ENCODE results near the gene FSD1.

FSD1 gene

GRCh38 chr19:4343370-4344307 lies 39.2 kb downstream of the FSD1 start, which contains the start of gene MPND:
MPND (plus strand) TSS chr19:4343562; CDS start chr19:4343594, 32 bp downstream.
- DNase-seq (ENCODE audit: low read depth in 1 of 2, low spot score in 1 of 2): peak; percentile 61 to 76
- Histone ChIP-seq H3K27me3 (ENCODE audit: insufficient read depth, poor library complexity, severe bottlenecking) (peaks cover 5% of the 10 kb centered on the region), H3K4me3 (replicated peaks; ENCODE audit: insufficient read depth, low read length) (peak within 1 kb of the TSS; percentile 49), H3K27ac (replicated peaks) (peak within 1 kb of the TSS; percentile 27; the same call in 1 of the 2 replicates)
- TF ChIP-seq POLR2AphosphoS5 (IDR thresholded peaks at IDR 0.05; ENCODE audit: low read depth): no peak
- peak; percentile 45 for TF ChIP-seq REST (IDR thresholded peaks at IDR 0.05; ENCODE audit: insufficient replicate concordance, low read depth)

GRCh38 chr19:4345342-4346019 lies 41.1 kb downstream of the FSD1 start:
- no peak for TF ChIP-seq POLR2AphosphoS5 (IDR thresholded peaks at IDR 0.05; ENCODE audit: low read depth)
- TF ChIP-seq GABPA (IDR thresholded peaks at IDR 0.05; ENCODE audit: low read depth): no peak
- no peak for TF ChIP-seq REST (IDR thresholded peaks at IDR 0.05; ENCODE audit: insufficient replicate concordance, low read depth)
- TF ChIP-seq SPI1 (IDR thresholded peaks at IDR 0.05; ENCODE audit: borderline replicate concordance, low read depth): no peak
- TF ChIP-seq, protein P1, sequence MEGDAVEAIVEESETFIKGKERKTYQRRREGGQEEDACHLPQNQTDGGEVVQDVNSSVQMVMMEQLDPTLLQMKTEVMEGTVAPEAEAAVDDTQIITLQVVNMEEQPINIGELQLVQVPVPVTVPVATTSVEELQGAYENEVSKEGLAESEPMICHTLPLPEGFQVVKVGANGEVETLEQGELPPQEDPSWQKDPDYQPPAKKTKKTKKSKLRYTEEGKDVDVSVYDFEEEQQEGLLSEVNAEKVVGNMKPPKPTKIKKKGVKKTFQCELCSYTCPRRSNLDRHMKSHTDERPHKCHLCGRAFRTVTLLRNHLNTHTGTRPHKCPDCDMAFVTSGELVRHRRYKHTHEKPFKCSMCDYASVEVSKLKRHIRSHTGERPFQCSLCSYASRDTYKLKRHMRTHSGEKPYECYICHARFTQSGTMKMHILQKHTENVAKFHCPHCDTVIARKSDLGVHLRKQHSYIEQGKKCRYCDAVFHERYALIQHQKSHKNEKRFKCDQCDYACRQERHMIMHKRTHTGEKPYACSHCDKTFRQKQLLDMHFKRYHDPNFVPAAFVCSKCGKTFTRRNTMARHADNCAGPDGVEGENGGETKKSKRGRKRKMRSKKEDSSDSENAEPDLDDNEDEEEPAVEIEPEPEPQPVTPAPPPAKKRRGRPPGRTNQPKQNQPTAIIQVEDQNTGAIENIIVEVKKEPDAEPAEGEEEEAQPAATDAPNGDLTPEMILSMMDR (IDR thresholded peaks at IDR 0.05; ENCODE audit: insufficient read depth, low read length): no peak
- no peak overlapping the region for H3K4me3 ChIP-seq (replicated peaks; ENCODE audit: insufficient read depth, low read length)
- DNase-seq (ENCODE audit: low read depth in 1 of 2, low spot score in 1 of 2): no peak

GRCh38 chr19:4346020-4346383 lies 41.6 kb downstream of the FSD1 start:
- DNase-seq (ENCODE audit: low read depth in 1 of 2, low spot score in 1 of 2): no peak
- Histone ChIP-seq H3K4me3 (replicated peaks; ENCODE audit: insufficient read depth, low read length) (no peak overlapping the region), H3K27ac (replicated peaks) (no peak overlapping the region), H3K27me3 (ENCODE audit: insufficient read depth, poor library complexity, severe bottlenecking) (peaks cover 2% of the 10 kb centered on the region)
- TF ChIP-seq GABPA (IDR thresholded peaks at IDR 0.05; ENCODE audit: low read depth): no peak
- no peak for TF ChIP-seq SPI1 (IDR thresholded peaks at IDR 0.05; ENCODE audit: borderline replicate concordance, low read depth)
- TF ChIP-seq, protein P1 (IDR thresholded peaks at IDR 0.05; ENCODE audit: insufficient read depth, low read length): no peak
- TF ChIP-seq REST (IDR thresholded peaks at IDR 0.05; ENCODE audit: insufficient replicate concordance, low read depth): no peak
- no peak for TF ChIP-seq POLR2AphosphoS5 (IDR thresholded peaks at IDR 0.05; ENCODE audit: low read depth)

More at GRCh38 chr19:4345342-4346019, 41.1 kb downstream of the FSD1 start:
- Histone ChIP-seq H3K27ac (replicated peaks) (no peak overlapping the region), H3K27me3 (ENCODE audit: insufficient read depth, poor library complexity, severe bottlenecking) (peaks cover 5% of the 10 kb centered on the region)
